PC-9 (cell line): ENCODE data around the gene MLXIP. TPM values are rescaled to one million over a fixed set of nuclear protein-coding genes. Genes with fewer than 3 reads are reported as not detected.

Experiments
- BruUV-seq: library from RNA; stranded (reverse); fragments of 400-500 nt; replicated peaks from 2 replicates; lab custom pipeline; 2021; lab: Mats Ljungman, UMichigan
- CTCF ChIA-PET: fragments of 300-600 bp; sonication (Branson Sonifier 250); formaldehyde crosslinking; loops from one replicate; lab custom pipeline; 2022; ENCODE audit warnings: antibody characterized with exemption; lab: Charles Lee
- POLR2A ChIA-PET: fragments of 300-600 bp; sonication (Branson Sonifier 250); formaldehyde crosslinking; loops from one replicate; lab custom pipeline; 2022; ENCODE audit warnings: antibody characterized with exemption; ENCODE audit not compliant: unreplicated experiment; lab: Charles Lee
- DNase-seq, 2 experiments: peaks; one replicate each; pipeline versions ENCODE4 v3.0.0 to v3.0.0-alpha.2; 2015 to 2022; ENCODE audit warnings: mixed read lengths in 1 of 2
- H2AFZ ChIP-seq: fragments of 200-600 bp; sonication (generic); 2 replicates; pipeline ENCODE4 v1.8.1; 2017; ENCODE audit warnings: antibody characterized with exemption
- H3F3A ChIP-seq: fragments of 200-600 bp; sonication (generic); 2 replicates; pipeline ENCODE4 v1.8.1; 2017; ENCODE audit warnings: antibody characterized with exemption, mild to moderate bottlenecking, low read depth; ENCODE audit not compliant: insufficient read depth
- H3K27ac ChIP-seq: fragments of 200-600 bp; sonication (generic); 2 replicates; pipeline ENCODE4 v1.6.1; 2016; ENCODE audit warnings: mixed run types
- H3K27me3 ChIP-seq: fragments of 200-600 bp; sonication (generic); 2 replicates; pipeline ENCODE4 v1.6.1; 2016; ENCODE audit warnings: low read depth, mixed run types; ENCODE audit not compliant: insufficient read depth
- H3K36me3 ChIP-seq: fragments of 200-600 bp; sonication (generic); 2 replicates; pipeline ENCODE4 v1.6.1; 2016; ENCODE audit warnings: low read depth, mixed run types
- H3K4me1 ChIP-seq: fragments of 200-600 bp; sonication (generic); replicated peaks from 2 replicates; pipeline ENCODE4 v1.6.1; 2016; ENCODE audit warnings: mixed run types; ENCODE audit not compliant: insufficient read depth
- H3K4me2 ChIP-seq: fragments of 200-600 bp; sonication (generic); 2 replicates; pipeline ENCODE4 v1.6.1; 2017; ENCODE audit warnings: mixed run types
- H3K4me3 ChIP-seq: fragments of 200-600 bp; sonication (generic); 2 replicates; pipeline ENCODE4 v1.6.1; 2016; ENCODE audit warnings: mixed run types
- H3K79me2 ChIP-seq: fragments of 200-600 bp; sonication (generic); 2 replicates; pipeline ENCODE4 v1.6.1; 2017; ENCODE audit warnings: low read depth, mixed run types
- H3K9me2 ChIP-seq: fragments of 200-600 bp; sonication (generic); 2 replicates; pipeline ENCODE4 v1.8.1; 2017; ENCODE audit warnings: mild to moderate bottlenecking; ENCODE audit not compliant: insufficient read depth
- H3K9me3 ChIP-seq: fragments of 200-600 bp; sonication (generic); 2 replicates; pipeline ENCODE4 v1.8.1; 2016; ENCODE audit warnings: low read depth; ENCODE audit not compliant: insufficient read depth
- H4K20me1 ChIP-seq: fragments of 200-600 bp; sonication (generic); 2 replicates; pipeline ENCODE4 v1.8.1; 2017; ENCODE audit not compliant: insufficient read depth
- CTCF ChIP-seq: fragments of 200-600 bp; sonication (generic); conservative IDR thresholded peaks from 2 replicates; pipeline ENCODE4 v1.6.1; 2017; ENCODE audit warnings: mixed run types, antibody characterized with exemption, mild to moderate bottlenecking, moderate library complexity
- EZH2 ChIP-seq: fragments of 200-600 bp; sonication (generic); IDR thresholded peaks from 2 replicates; pipeline ENCODE4 v1.8.0; 2017; ENCODE audit warnings: antibody characterized with exemption, low read depth
- intact Hi-C: fragments of 100-400 bp; cut with micrococcal nuclease; formaldehyde crosslinking; loops from one replicate; pipeline ENCODE4 v1.10.0; 2022; ENCODE audit not compliant: unreplicated experiment
- total RNA-seq: library from RNA; stranded (reverse); gene quantifications from 2 replicates; pipeline ENCODE4 v1.2.3, GENCODE V29; 2021

Gene MLXIP
- total RNA-seq, 1 experiment from 2014 or later, result 83.3 TPM

- CTCF ChIA-PET, result no interaction called here
- no peaks in the 10 kb centered on the region for H3K9me2 ChIP-seq
- no peak overlapping the region for H3K4me2 ChIP-seq
- no peaks in the 10 kb centered on the region for H3F3A ChIP-seq
- H3K4me1 ChIP-seq, result no peaks in the 10 kb centered on the region
- H2AFZ ChIP-seq, result no peak overlapping the region
- no peaks in the 10 kb centered on the region for H3K79me2 ChIP-seq
- no peaks in the 10 kb centered on the region for H4K20me1 ChIP-seq
- H3K27me3 ChIP-seq, result no peaks in the 10 kb centered on the region; the same call in 1 of the 2 replicates
- DNase-seq, result no peak
- H3K27ac ChIP-seq, result no peak overlapping the region
- POLR2A ChIA-PET, result no interaction called here
- BruUV-seq, result no TSS peak
- intact Hi-C loops, result no loop called here
- H3K36me3 ChIP-seq, result no peaks in the 10 kb centered on the region
- H3K9me3 ChIP-seq, result no peaks in the 10 kb centered on the region
- TF ChIP-seq CTCF, result no peak
- TF ChIP-seq EZH2, result no peak
- no peak overlapping the region for H3K4me3 ChIP-seq
Observed at GRCh38 chr12:122168492-122168891, 89.9 kb downstream of the MLXIP start.

- H3K9me3 ChIP-seq, result no peaks in the 10 kb centered on the region
- no peaks in the 10 kb centered on the region for H3K79me2 ChIP-seq
- H2AFZ ChIP-seq, result no peak overlapping the region
- CTCF ChIA-PET, result no interaction called here
- H3K4me1 ChIP-seq, result no peaks in the 10 kb centered on the region
- no peaks in the 10 kb centered on the region for H3K9me2 ChIP-seq
- H3K4me2 ChIP-seq, result no peak overlapping the region
- no peak overlapping the region for H3K27ac ChIP-seq
- H3K27me3 ChIP-seq, result no peaks in the 10 kb centered on the region; the same call in 1 of the 2 replicates
- no peaks in the 10 kb centered on the region for H3K36me3 ChIP-seq
- DNase-seq, result no peak
- no peaks in the 10 kb centered on the region for H4K20me1 ChIP-seq
- TF ChIP-seq EZH2, result no peak
- TF ChIP-seq CTCF, result no peak
- no peaks in the 10 kb centered on the region for H3F3A ChIP-seq
- POLR2A ChIA-PET, result no interaction called here
- intact Hi-C loops, result no loop called here
- no peak overlapping the region for H3K4me3 ChIP-seq
- no TSS peak for BruUV-seq
Observed at GRCh38 chr12:122171399-122171798, 92.8 kb downstream of the MLXIP start.

GRCh38 chr12:122172262-122172939 lies 93.8 kb downstream of the MLXIP start:
- H2AFZ ChIP-seq, result no peak overlapping the region
- intact Hi-C loops, result no loop called here

More at GRCh38 chr12:122172262-122172939, 93.8 kb downstream of the MLXIP start:
- no peak overlapping the region for H3K4me3 ChIP-seq
- ChIA-PET POLR2A (no interaction called here), CTCF (no interaction called here)
- no peaks in the 10 kb centered on the region for H3K9me2 ChIP-seq
- DNase-seq, result no peak
- no peaks in the 10 kb centered on the region for H3K36me3 ChIP-seq
- no peaks in the 10 kb centered on the region for H3K79me2 ChIP-seq
- no peaks in the 10 kb centered on the region for H3K4me1 ChIP-seq
- no peak overlapping the region for H3K27ac ChIP-seq
- TF ChIP-seq EZH2 (no peak), CTCF (no peak)
- no peaks in the 10 kb centered on the region for H3K9me3 ChIP-seq
- H3K27me3 ChIP-seq, result no peaks in the 10 kb centered on the region; the same call in 1 of the 2 replicates
- no peaks in the 10 kb centered on the region for H3F3A ChIP-seq
- H3K4me2 ChIP-seq, result no peak overlapping the region
- no peaks in the 10 kb centered on the region for H4K20me1 ChIP-seq
- no TSS peak for BruUV-seq
